Measurements from ENCODE around the gene ICOS. TPM values are rescaled to one million over a fixed set of nuclear protein-coding genes. Genes with fewer than 3 reads are reported as not detected.

The ICOS gene
- total and polyA plus RNA-seq, 5 donors from 2014 or later: 33.0 to 195 (median 40.0) TPM

DNA sequence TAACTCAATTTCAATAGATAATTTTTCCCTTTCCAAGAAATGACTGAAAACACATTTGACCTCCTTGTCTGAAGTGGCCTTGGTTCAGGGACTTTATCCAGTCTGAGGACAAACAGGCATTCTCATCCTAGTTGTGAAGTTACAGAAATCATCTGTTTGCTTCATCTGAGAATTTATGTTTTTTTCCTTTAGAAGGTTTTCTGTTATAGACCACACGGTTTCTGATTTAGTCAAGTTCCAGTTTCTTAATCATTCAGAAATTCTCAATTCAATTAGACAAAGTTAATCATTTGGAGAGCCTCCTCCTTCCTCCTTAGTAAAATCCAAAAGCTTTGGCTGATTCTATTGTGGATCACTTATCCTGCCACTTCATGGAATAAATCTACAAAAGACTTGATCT is 60.9 kb downstream of the ICOS start:
- Mint-ChIP-seq H3K36me3 (no peaks in the 10 kb centered on the region), H3K9me3 (peaks cover 0 to 8% (median 0%) of the 10 kb centered on the region in 7 donors), H3K4me3 (peak overlapping the region in 3 of 4 donors; percentile 12 to 53 (median 21)), H3K4me1 (peaks cover 37 to 60% (median 56%) of the 10 kb centered on the region in 4 donors), H3K27ac (peak overlapping the region; percentile 15 to 86 (median 57)), H3K27me3 (no peaks in the 10 kb centered on the region)
- Histone ChIP-seq H3K4me3 (ENCODE audit: low read depth, low read length) (peak overlapping the region; percentile 72), H3K27ac (ENCODE audit: insufficient read depth, low read length, poor library complexity, severe bottlenecking) (peak overlapping the region; percentile 50), H3K4me1 (ENCODE audit: control insufficient read depth, insufficient read depth, low read length, poor library complexity, severe bottlenecking) (peaks cover 63% of the 10 kb centered on the region), H3K27me3 (ENCODE audit: control insufficient read depth, insufficient read depth, low read length) (no peaks in the 10 kb centered on the region), H3K36me3 (ENCODE audit: control insufficient read depth, insufficient read depth, low read length) (no peaks in the 10 kb centered on the region), H3K9me3 (ENCODE audit: control insufficient read depth in 2 of 2, low read length in 2 of 2) (no peaks in the 10 kb centered on the region)
- ATAC-seq (ENCODE audit: low read depth in 2 of 2) (no peak), DNase-seq (peak in 1 of 3 donors; percentile 23)

DNA sequence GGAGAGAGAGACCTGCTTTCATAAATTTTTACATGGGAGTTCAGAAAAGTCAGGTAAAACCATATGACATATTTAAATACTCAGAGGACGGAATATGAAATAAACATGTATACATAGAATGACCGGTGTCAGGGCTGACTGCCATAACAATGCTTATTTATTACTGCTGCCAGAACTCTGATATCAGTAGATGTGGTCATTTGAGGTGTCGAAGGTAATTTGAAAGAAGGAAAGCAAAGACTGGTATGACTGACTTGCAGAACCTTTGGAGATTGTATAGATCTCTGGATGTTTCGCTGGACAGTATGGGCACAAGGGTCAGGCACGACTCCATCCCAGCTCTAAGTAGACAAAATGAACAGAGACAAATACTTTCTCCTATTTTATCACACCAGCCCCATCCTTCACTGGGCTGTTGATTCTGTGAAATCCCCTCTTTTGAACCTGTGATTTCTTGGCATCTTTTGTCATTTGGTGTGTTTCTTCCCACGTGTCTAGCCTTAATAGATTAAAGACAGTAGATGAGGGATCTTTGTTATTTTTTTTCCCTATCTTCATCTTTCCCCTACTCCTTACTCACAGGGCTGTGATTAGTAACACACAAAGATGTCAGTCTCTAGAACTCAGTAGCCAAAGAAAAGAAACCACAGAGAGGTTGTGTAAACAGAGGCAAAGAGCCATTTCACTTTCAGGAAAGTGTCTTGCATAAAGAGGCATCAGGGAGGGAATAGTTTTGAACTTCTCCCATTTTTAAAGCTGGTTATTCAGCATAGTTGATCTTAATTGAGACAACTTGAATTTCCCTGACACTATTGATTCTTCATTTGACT is 61.6 kb downstream of the ICOS start:
- Histone ChIP-seq H3K9me3 (ENCODE audit: control insufficient read depth in 2 of 2, low read length in 2 of 2) (no peaks in the 10 kb centered on the region), H3K27me3 (ENCODE audit: control insufficient read depth, insufficient read depth, low read length) (no peaks in the 10 kb centered on the region), H3K27ac (ENCODE audit: insufficient read depth, low read length, poor library complexity, severe bottlenecking) (peak overlapping the region; percentile 42), H3K4me3 (ENCODE audit: low read depth, low read length) (peak overlapping the region; percentile 72), H3K4me1 (ENCODE audit: control insufficient read depth, insufficient read depth, low read length, poor library complexity, severe bottlenecking) (peaks cover 64% of the 10 kb centered on the region), H3K36me3 (ENCODE audit: control insufficient read depth, insufficient read depth, low read length) (no peaks in the 10 kb centered on the region)
- no peak for DNase-seq
- H3K27me3 Mint-ChIP-seq: no peaks in the 10 kb centered on the region
- H3K27ac Mint-ChIP-seq: peak overlapping the region; percentile 32 to 86 (median 68)
- ATAC-seq (ENCODE audit: low read depth in 2 of 2): no peak
- peak overlapping the region in 3 of 4 donors; percentile 12 to 66 (median 58) for H3K4me3 Mint-ChIP-seq
- H3K4me1 Mint-ChIP-seq: peaks cover 42 to 64% (median 63%) of the 10 kb centered on the region in 4 donors
- H3K36me3 Mint-ChIP-seq: no peaks in the 10 kb centered on the region
- H3K9me3 Mint-ChIP-seq: peaks cover 0 to 8% (median 0%) of the 10 kb centered on the region in 7 donors

DNA sequence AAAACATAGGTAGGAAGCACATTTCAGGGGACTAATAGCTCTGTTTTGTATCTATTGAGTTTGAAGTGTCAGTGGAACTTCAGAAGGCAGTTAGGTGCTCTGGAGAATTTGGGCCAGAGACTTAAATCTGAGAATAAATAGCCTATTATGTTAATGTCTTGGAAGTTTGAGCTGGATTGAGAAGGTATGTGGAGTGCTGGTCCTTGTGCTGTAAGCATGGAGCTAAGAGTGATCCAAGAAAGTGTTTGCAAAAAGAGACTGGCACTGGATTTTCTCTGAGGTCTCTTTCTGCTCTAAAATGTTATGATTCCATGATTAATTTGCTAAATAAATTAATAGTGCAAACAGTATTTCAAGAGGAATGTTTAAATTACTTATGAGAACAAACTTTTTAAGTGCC is 63.3 kb downstream of the ICOS start:
- Mint-ChIP-seq H3K9me3 (peaks cover 0 to 8% (median 0%) of the 10 kb centered on the region in 7 donors), H3K36me3 (no peaks in the 10 kb centered on the region), H3K4me1 (peaks cover 59 to 80% (median 78%) of the 10 kb centered on the region in 4 donors), H3K4me3 (peak overlapping the region; percentile 53 to 85 (median 63)), H3K27me3 (no peaks in the 10 kb centered on the region), H3K27ac (peak overlapping the region in 2 of 3 donors; percentile 86 to 91)
- Histone ChIP-seq H3K36me3 (ENCODE audit: control insufficient read depth, insufficient read depth, low read length) (no peaks in the 10 kb centered on the region), H3K9me3 (ENCODE audit: control insufficient read depth in 2 of 2, low read length in 2 of 2) (no peaks in the 10 kb centered on the region), H3K4me1 (ENCODE audit: control insufficient read depth, insufficient read depth, low read length, poor library complexity, severe bottlenecking) (peaks cover 69% of the 10 kb centered on the region), H3K4me3 (ENCODE audit: low read depth, low read length) (peak overlapping the region; percentile 72), H3K27me3 (ENCODE audit: control insufficient read depth, insufficient read depth, low read length) (no peaks in the 10 kb centered on the region), H3K27ac (ENCODE audit: insufficient read depth, low read length, poor library complexity, severe bottlenecking) (peak overlapping the region; percentile 39)
- no peak for DNase-seq
- ATAC-seq (ENCODE audit: low read depth in 2 of 2): no peak

DNA sequence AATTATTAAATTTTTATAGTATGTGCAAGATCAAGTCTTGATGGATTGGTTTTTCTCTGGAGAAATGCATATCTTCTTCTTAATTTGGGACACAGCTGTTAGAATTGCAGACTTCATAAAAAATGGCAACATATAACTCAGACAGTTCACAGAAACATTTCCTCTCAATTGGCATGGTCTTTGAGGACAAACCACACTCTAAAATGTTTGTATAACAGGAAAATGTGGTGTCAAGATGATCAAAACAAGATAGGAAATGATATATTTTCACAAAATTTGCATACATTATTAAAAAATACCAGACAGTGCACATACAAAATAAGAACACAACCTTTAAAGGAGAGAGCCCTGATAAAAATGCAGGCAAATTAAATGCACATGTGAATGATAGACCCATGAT is 63.9 kb downstream of the ICOS start:
- H3K27ac ChIP-seq (ENCODE audit: insufficient read depth, low read length, poor library complexity, severe bottlenecking): peak overlapping the region; percentile 39
- Mint-ChIP-seq H3K36me3 (no peaks in the 10 kb centered on the region), H3K27me3 (no peaks in the 10 kb centered on the region)

DNA sequence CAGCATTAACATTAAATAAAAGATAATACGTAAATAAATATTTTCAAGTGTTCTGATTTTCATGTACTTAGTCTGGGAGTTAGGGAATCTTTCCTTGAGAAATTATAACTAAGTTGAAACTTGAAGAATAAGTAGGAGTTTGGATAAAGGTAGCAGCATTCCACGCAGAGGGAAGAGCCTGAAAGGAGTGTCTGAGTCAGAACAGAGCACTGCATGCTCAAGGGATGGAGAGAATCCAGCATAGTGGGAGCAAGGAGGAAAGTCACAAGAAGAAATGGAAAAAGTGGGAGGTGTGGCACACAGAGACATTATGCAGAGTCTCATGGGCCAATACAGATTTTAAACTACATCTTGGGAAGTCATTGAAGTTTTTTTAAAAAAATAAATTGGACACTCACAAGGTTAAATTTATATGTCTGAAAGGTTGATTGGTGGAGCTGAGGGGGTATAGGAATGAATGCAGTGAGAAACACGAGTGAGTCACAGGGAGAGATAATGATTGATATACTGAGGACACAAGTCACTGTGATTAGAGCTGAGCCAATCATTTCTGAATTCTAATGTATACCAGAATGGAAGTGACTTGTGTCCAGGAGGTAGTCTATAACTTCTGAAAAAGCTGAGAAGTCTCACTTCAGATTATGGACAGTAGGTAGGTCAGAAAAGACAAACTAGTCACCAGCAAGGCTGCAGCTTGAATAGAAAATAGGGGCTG is 66.9 kb downstream of the ICOS start:
- H3K27me3 ChIP-seq (ENCODE audit: control insufficient read depth, insufficient read depth, low read length): no peaks in the 10 kb centered on the region
- no peaks in the 10 kb centered on the region for H3K36me3 ChIP-seq (ENCODE audit: control insufficient read depth, insufficient read depth, low read length)
- H3K9me3 Mint-ChIP-seq: peaks cover 0 to 12% (median 1%) of the 10 kb centered on the region in 7 donors
- H3K4me1 ChIP-seq (ENCODE audit: control insufficient read depth, insufficient read depth, low read length, poor library complexity, severe bottlenecking): peaks cover 82% of the 10 kb centered on the region
- H3K4me3 Mint-ChIP-seq: peak overlapping the region in 3 of 4 donors; percentile 54 to 68 (median 66)
- DNase-seq (no peak), ATAC-seq (ENCODE audit: low read depth in 2 of 2) (no peak)
- H3K4me1 Mint-ChIP-seq: peaks cover 65 to 93% (median 82%) of the 10 kb centered on the region in 4 donors
- no peaks in the 10 kb centered on the region for H3K9me3 ChIP-seq (ENCODE audit: control insufficient read depth in 2 of 2, low read length in 2 of 2)
- H3K27ac Mint-ChIP-seq: peak overlapping the region; percentile 39 to 88 (median 47)
- H3K36me3 Mint-ChIP-seq: no peaks in the 10 kb centered on the region
- no peak overlapping the region for H3K27ac ChIP-seq (ENCODE audit: insufficient read depth, low read length, poor library complexity, severe bottlenecking)
- no peak overlapping the region for H3K4me3 ChIP-seq (ENCODE audit: low read depth, low read length)
- no peaks in the 10 kb centered on the region for H3K27me3 Mint-ChIP-seq

More for the DNA sequence above, 63.9 kb downstream of the ICOS start:
- H3K27ac Mint-ChIP-seq: peak overlapping the region; percentile 86 to 91 (median 89)
- peaks cover 65 to 86% (median 82%) of the 10 kb centered on the region in 4 donors for H3K4me1 Mint-ChIP-seq
- peaks cover 0 to 8% (median 0%) of the 10 kb centered on the region in 7 donors for H3K9me3 Mint-ChIP-seq
- peak in 2 of 3 donors; percentile 34 to 63 for DNase-seq
- H3K4me1 ChIP-seq (ENCODE audit: control insufficient read depth, insufficient read depth, low read length, poor library complexity, severe bottlenecking): peaks cover 76% of the 10 kb centered on the region
- H3K36me3 ChIP-seq (ENCODE audit: control insufficient read depth, insufficient read depth, low read length): no peaks in the 10 kb centered on the region
- H3K4me3 ChIP-seq (ENCODE audit: low read depth, low read length): peak overlapping the region; percentile 72
- no peaks in the 10 kb centered on the region for H3K9me3 ChIP-seq (ENCODE audit: control insufficient read depth in 2 of 2, low read length in 2 of 2)
- peak; percentile 40 to 60 for ATAC-seq (ENCODE audit: low read depth in 2 of 2)
- no peaks in the 10 kb centered on the region for H3K27me3 ChIP-seq (ENCODE audit: control insufficient read depth, insufficient read depth, low read length)
- peak overlapping the region; percentile 30 to 85 (median 63) for H3K4me3 Mint-ChIP-seq

DNA sequence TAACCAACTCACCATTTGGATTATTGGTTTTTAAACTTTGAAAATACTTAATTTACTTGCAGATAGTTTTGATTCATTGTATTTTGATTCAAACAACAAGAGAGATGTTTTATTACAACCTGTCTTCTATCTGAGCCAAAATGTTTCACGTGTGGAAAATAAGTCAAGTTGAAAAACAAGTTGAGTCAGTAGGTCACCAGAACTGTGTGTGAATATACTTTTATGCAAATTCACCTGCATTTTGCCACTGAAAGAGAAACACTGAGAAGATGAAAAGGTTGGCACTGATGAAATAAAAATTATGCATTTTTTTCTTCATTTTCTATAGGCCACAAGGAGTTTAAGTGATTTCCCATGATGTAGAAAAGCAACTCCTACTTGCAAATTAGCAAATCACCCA is 68.3 kb downstream of the ICOS start:
- DNase-seq (peak in 1 of 3 donors; percentile 64), ATAC-seq (ENCODE audit: low read depth in 2 of 2) (no peak)
- Histone ChIP-seq H3K9me3 (ENCODE audit: control insufficient read depth in 2 of 2, low read length in 2 of 2) (no peaks in the 10 kb centered on the region), H3K27me3 (ENCODE audit: control insufficient read depth, insufficient read depth, low read length) (no peaks in the 10 kb centered on the region), H3K4me1 (ENCODE audit: control insufficient read depth, insufficient read depth, low read length, poor library complexity, severe bottlenecking) (peaks cover 69% of the 10 kb centered on the region), H3K27ac (ENCODE audit: insufficient read depth, low read length, poor library complexity, severe bottlenecking) (peak overlapping the region; percentile 65), H3K36me3 (ENCODE audit: control insufficient read depth, insufficient read depth, low read length) (no peaks in the 10 kb centered on the region), H3K4me3 (ENCODE audit: low read depth, low read length) (peak overlapping the region; percentile 23)
- Mint-ChIP-seq H3K27me3 (no peaks in the 10 kb centered on the region), H3K4me1 (peaks cover 58 to 78% (median 68%) of the 10 kb centered on the region in 4 donors), H3K4me3 (peak overlapping the region in 2 of 4 donors; percentile 15 to 67), H3K36me3 (no peaks in the 10 kb centered on the region), H3K27ac (peak overlapping the region; percentile 44 to 95 (median 47)), H3K9me3 (peaks cover 0 to 12% (median 1%) of the 10 kb centered on the region in 7 donors)

DNA sequence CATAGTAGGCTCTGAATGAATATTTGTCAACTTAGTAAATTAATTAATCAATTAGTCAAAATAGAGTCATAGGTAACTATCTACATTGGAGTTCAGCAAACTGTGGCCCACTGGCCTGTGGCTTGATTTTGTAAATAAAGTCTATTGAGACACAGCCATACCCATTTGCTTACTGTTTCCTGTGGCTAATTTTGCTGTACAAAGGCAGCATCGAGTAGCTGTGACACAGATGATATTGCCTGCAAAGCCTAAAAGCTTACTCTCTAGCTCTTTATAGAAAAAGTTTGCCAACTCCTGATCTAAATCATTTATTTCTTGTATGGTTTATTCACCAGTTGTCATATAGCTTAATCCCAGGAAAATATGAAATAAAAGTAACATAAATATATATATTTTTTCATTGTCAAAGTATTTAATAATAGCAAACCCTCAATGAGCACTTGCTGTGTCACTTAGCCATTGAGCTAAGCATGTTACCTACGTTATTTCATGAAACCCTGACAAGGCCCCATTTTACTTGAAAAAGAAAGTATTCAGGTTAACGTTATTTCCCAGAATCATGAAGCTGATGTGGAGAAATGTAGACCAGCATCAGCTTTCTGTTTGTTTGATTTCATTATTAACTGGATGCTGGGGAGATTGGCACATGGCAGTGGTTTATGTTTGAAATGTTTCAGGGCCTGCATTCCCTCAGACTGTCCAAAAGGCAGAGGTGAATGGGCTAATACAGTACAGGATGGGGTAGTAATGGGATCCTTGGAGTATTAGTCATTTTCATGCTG is 69.6 kb downstream of the ICOS start:
- peaks cover 62% of the 10 kb centered on the region for H3K4me1 ChIP-seq (ENCODE audit: control insufficient read depth, insufficient read depth, low read length, poor library complexity, severe bottlenecking)
- H3K4me3 Mint-ChIP-seq: peak overlapping the region in 3 of 4 donors; percentile 37 to 67 (median 39)
- H3K27me3 ChIP-seq (ENCODE audit: control insufficient read depth, insufficient read depth, low read length): no peaks in the 10 kb centered on the region
- no peaks in the 10 kb centered on the region for H3K9me3 ChIP-seq (ENCODE audit: control insufficient read depth in 2 of 2, low read length in 2 of 2)
- peaks cover 54 to 76% (median 65%) of the 10 kb centered on the region in 4 donors for H3K4me1 Mint-ChIP-seq
- peak overlapping the region; percentile 65 for H3K27ac ChIP-seq (ENCODE audit: insufficient read depth, low read length, poor library complexity, severe bottlenecking)
- H3K36me3 Mint-ChIP-seq: no peaks in the 10 kb centered on the region
- H3K4me3 ChIP-seq (ENCODE audit: low read depth, low read length): peak overlapping the region; percentile 56
- no peaks in the 10 kb centered on the region for H3K27me3 Mint-ChIP-seq
- H3K36me3 ChIP-seq (ENCODE audit: control insufficient read depth, insufficient read depth, low read length): no peaks in the 10 kb centered on the region
- H3K27ac Mint-ChIP-seq: peak overlapping the region; percentile 47 to 95 (median 86)
- H3K9me3 Mint-ChIP-seq: peaks cover 0 to 11% (median 1%) of the 10 kb centered on the region in 7 donors
- ATAC-seq (ENCODE audit: low read depth in 2 of 2): peak; percentile 77 to 80
- DNase-seq: peak in 1 of 3 donors; percentile 90
